ENCODE results near the gene CLASRP. TPM values are rescaled to one million over a fixed set of nuclear protein-coding genes. Genes with fewer than 3 reads are reported as not detected.

The CLASRP gene
- polyA plus RNA-seq, 6 donors from 2014 or later: 6.5 to 30.2 (median 9.7) TPM

DNA sequence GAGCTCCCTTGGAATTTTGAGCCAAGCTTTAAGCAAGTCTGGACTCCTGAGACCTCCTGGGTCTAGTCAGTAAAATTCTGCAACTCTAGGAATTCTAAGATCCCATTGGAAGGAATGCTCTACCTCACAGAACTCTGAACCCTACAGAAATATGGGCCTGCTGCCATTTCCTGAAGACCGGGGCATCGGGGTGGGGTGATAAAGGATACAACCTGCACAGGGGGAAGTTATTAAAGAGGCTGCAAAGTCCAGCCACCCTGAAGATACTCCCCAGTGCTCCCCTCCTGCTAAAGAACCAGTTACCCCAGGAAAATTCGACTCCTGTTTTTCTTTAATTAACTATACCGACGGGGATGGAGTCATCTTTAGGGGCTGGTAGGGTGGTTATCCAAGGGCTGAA lies 51.8 kb downstream of the CLASRP start:
- Mint-ChIP-seq H3K27me3 (no peaks in the 10 kb centered on the region), H3K4me1 (peaks cover 45 to 69% (median 46%) of the 10 kb centered on the region in 3 donors), H3K36me3 (peaks cover 0 to 7% of the 10 kb centered on the region in 2 donors), H3K4me3 (peak overlapping the region in 2 of 8 donors; percentile 97 to 99), H3K27ac (peak overlapping the region in 2 of 6 donors; percentile 24 to 41), H3K9me3 (peaks cover 0 to 2% (median 0%) of the 10 kb centered on the region in 7 donors)
- ATAC-seq (ENCODE audit: low read depth in 2 of 2): no peak
- no peak for DNase-seq

DNA sequence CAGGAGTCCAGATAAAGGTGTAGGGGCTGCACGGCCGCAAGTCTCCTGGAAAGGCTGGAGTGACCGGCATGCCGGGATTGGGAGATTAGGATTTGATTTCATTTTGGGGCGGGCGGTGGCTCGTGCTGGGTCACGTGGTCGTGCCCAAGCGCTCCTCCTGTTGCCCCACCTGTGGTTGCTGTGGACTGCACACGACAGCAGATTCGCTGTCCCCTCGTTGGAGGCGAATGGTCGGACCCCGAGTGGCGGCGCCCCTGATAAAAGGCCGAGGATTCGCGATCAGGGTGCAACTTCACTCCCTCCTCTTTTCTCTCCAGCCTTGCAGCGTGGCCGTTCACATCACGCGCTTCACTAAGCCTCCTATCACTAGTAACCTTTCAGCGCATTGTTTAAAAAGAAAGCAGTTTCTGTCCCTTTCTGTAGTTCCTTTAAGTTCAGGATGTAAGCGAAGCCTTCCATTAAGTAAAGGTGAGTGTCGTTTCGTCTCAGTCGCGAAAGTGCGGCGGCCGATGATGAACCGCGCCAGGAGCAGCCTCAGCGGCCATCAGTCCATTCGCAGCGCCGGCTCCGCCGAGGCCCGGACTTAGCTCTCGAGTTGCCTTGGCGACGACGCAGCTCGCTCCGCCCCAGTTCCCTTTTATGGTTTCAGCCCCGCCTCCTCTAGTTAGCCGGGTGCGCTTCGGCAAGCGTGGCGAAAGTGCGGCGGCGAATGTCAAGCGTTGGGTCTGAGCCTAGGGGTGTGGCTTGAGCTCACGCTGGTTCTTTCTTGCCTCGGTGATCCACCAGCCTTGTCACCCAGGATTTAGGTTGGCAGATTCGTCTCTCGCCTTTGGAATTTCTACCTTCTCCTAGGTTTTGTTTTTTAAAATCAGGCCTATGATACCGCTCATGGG lies 52.4 kb downstream of the CLASRP start:
- Mint-ChIP-seq H3K36me3 (peaks cover 0 to 7% of the 10 kb centered on the region in 2 donors), H3K27ac (peak overlapping the region; percentile 98 to 99 (median 98)), H3K4me1 (peaks cover 51 to 74% (median 53%) of the 10 kb centered on the region in 3 donors), H3K9me3 (peaks cover 0 to 2% (median 0%) of the 10 kb centered on the region in 7 donors), H3K27me3 (no peaks in the 10 kb centered on the region), H3K4me3 (peak overlapping the region; percentile 95 to 99 (median 98))
- DNase-seq: peak; percentile 97
- ATAC-seq (ENCODE audit: low read depth in 2 of 2): peak; percentile 76 to 78

DNA sequence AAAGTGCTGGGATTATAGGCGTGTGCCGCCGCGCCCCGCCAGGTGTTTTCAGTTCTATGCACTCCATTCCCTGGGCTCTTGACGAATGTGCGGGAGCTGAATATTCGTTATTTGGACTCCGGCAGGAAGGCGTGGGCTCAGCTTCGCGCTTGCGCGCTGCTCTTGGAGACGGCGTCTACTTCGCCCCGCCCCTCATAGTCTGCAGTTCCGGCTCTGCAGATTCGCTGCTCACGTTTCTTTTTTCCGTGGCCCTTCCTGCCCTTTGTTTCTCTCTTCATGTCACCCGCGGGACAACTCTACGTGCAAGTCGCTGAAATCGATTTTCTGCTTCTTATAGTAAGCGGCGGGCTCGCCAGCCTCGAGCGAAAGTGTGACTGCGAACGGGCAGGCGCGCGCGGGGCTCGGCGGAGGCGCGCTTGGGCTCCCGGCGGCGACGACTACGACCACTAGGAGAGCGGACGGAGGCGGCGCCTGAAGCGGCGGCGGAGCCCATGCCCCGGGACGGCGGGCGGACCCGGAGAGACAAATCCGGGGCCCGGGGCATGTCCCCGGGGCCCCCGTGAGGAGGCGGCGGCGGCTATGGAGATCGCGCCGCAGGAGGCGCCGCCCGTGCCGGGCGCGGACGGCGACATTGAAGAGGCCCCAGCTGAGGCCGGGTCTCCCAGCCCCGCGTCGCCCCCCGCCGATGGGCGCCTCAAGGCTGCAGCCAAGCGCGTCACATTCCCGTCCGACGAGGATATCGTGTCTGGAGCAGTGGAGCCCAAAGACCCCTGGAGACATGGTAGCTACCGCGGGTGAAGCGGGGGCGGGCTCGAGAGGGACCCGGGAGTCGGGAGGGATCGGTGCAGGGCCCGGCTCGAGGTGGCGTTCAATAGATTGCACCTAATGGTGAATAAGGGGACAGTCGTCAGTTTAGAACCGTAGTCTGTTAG lies 54.2 kb downstream of the CLASRP start, which contains the start of gene PPP1R37:
Gene PPP1R37, plus strand, starts transcription at position 433 of the 932 bp plus-strand sequence. Its CDS starts 147 bp downstream, at position 580.
- peak; percentile 68 to 72 for ATAC-seq (ENCODE audit: low read depth in 2 of 2)
- peak within 1 kb of the TSS; percentile 95 to 99 (median 98) for H3K4me3 Mint-ChIP-seq
- H3K27ac Mint-ChIP-seq: peak within 1 kb of the TSS; percentile 98 to 99 (median 98)
- DNase-seq: peak; percentile 90
- peaks cover 56 to 73% (median 62%) of the 10 kb centered on the region in 3 donors for H3K4me1 Mint-ChIP-seq
- peaks cover 0 to 4% of the 10 kb centered on the region in 2 donors for H3K36me3 Mint-ChIP-seq
- peaks cover 0 to 2% (median 0%) of the 10 kb centered on the region in 7 donors for H3K9me3 Mint-ChIP-seq
- H3K27me3 Mint-ChIP-seq: no peaks in the 10 kb centered on the region

DNA sequence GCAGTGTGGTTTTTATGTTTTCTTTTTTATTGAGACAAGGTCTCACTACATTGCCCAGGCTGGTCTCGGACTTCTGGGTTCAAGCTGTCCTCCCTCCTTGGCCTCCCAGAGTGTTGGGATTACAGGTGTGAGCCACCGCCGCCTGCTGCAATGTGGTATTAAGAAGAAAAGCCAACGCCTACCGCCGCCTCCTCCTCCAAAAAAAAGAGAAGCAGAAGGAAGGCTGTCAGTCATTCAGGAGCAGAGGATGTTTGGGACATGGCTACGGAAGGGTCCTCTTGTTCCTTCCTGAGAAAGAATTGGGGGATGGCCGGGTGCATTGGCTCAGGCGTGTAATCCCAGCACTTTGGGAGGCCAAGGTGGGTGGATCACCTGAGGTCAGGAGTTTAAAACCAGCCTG lies 55.3 kb downstream of the CLASRP start:
- Mint-ChIP-seq H3K36me3 (peaks cover 0 to 4% of the 10 kb centered on the region in 2 donors), H3K4me3 (peak overlapping the region; percentile 95 to 99 (median 98)), H3K4me1 (peaks cover 60 to 77% (median 73%) of the 10 kb centered on the region in 3 donors), H3K27ac (peak overlapping the region in 5 of 6 donors; percentile 14 to 98 (median 82)), H3K9me3 (peaks cover 0 to 2% (median 0%) of the 10 kb centered on the region in 7 donors), H3K27me3 (no peaks in the 10 kb centered on the region)
- DNase-seq (no peak), ATAC-seq (ENCODE audit: low read depth in 2 of 2) (no peak)

DNA sequence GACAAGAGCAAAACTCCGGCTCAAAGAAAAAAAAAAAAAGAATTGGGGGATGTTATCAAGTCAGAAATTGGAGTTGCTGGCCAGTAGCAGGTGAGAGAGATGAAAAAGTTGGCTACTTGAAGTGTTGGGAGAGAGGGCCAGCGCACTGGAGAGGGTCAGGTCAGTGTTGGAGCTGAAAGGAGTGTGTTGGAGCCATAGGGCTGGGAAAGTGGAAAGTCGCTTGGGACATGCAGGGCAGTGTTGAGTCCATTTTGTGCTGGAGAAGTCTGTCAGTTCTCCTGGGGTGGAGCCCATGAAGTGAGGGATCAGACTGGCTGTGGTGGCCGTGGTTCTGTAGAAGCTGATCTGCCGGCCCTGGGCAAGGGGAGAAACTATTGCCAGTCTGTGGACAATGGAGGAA lies 55.9 kb downstream of the CLASRP start:
- Mint-ChIP-seq H3K27ac (peak overlapping the region in 4 of 6 donors; percentile 9 to 85 (median 23)), H3K4me3 (peak overlapping the region; percentile 85 to 99 (median 98)), H3K36me3 (peaks cover 0 to 4% of the 10 kb centered on the region in 2 donors), H3K27me3 (no peaks in the 10 kb centered on the region), H3K9me3 (peaks cover 0 to 2% (median 0%) of the 10 kb centered on the region in 7 donors), H3K4me1 (peaks cover 65 to 79% (median 78%) of the 10 kb centered on the region in 3 donors)
- ATAC-seq (ENCODE audit: low read depth in 2 of 2) (no peak), DNase-seq (no peak)

DNA sequence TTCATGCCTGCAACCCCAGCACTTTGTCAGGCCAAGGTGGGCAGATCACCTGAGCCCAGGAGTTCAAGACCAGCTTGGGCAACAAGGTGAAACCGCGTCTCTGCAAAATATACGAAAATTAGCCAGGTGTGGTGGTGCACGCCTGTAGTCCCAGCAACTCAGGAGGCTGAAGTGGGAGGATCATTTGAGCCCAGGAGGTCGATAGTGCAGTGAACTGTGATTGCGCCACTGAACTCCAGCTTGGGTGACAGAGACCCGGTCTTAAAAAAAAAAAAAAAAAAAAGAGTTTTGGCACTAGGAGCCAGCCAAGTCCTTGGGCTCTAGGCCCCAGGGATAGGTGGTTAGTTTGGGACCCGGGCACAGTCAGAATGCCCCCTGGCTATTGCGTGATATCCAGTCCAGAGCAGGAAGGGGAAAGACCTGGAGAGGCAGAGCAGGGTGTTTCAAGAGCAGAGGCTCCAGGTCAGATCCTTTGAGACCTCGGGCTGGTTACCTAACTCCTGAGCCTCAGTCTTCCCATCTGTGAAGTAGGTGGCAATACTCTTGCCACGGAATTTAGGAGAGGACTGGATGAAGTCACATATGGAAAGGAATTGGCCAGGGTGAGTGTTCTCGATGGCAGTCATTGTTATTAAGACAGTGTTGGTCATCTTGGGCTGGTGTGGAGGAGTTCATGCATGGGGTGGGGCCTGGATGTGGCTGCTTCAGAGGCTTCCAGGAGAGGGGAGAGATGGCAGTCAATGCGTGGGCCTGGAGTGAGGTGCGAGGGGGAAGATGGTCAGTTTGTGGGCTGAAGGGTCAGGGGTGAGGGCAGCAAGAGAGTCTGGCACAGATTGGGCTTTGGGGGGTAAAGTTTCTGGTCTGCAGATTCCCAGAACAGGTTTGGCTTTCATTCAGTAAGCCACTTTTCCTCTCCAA lies 56.9 kb downstream of the CLASRP start:
- Mint-ChIP-seq H3K27me3 (no peaks in the 10 kb centered on the region), H3K4me1 (peaks cover 68 to 84% (median 79%) of the 10 kb centered on the region in 3 donors), H3K36me3 (peaks cover 0 to 4% of the 10 kb centered on the region in 2 donors), H3K27ac (peak overlapping the region in 2 of 6 donors; percentile 42 to 79), H3K4me3 (peak overlapping the region in 5 of 8 donors; percentile 14 to 82 (median 74)), H3K9me3 (peaks cover 0 to 2% (median 0%) of the 10 kb centered on the region in 7 donors)
- no peak for DNase-seq
- no peak for ATAC-seq (ENCODE audit: low read depth in 2 of 2)

DNA sequence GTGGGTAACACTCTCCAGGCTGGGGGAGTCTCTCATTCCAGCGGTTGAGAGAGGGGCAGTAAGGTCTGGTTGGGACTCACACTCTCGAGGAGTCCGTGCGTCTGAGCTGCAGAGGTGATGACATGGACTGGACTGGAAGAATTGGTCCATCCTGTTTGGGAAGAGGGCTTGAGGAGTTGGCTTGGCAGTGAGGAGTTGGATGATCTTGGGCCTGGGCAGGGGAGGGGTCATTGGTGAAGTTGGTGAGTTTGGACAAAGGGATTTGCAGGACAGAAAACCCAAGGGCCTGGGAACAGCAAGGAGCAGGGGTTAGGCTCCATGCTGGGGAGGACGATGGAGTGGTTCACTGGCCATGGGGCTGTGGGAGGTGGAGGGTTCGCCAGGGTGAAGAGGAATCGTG lies 57.9 kb downstream of the CLASRP start:
- no peaks in the 10 kb centered on the region for H3K9me3 Mint-ChIP-seq
- H3K4me1 Mint-ChIP-seq: peaks cover 68 to 87% (median 76%) of the 10 kb centered on the region in 3 donors
- peak overlapping the region in 3 of 6 donors; percentile 12 to 79 (median 68) for H3K27ac Mint-ChIP-seq
- no peak for ATAC-seq (ENCODE audit: low read depth in 2 of 2)
- DNase-seq: no peak
- H3K4me3 Mint-ChIP-seq: peak overlapping the region in 5 of 8 donors; percentile 7 to 80 (median 42)
- no peaks in the 10 kb centered on the region for H3K36me3 Mint-ChIP-seq
- H3K27me3 Mint-ChIP-seq: no peaks in the 10 kb centered on the region

DNA sequence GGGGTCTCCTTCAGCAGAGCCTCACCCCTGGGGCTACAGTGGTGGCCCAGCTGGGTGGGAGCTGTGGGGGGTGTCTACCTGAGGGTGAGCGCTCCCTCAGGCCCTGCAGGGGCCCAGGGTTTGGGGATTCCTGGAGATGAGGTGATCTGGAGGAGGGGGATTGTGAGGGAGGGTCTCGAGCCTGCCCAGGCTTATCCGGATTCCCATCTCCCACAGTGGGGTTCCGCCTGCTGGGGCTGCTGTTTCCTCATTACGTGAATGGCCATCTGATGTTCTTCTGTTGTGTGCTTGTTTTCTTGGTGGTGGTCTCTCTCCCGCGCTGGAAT lies 58.6 kb downstream of the CLASRP start:
- H3K27me3 Mint-ChIP-seq: no peaks in the 10 kb centered on the region
- H3K4me1 Mint-ChIP-seq: peaks cover 63 to 84% (median 74%) of the 10 kb centered on the region in 3 donors
- no peaks in the 10 kb centered on the region for H3K9me3 Mint-ChIP-seq
- no peak for ATAC-seq (ENCODE audit: low read depth in 2 of 2)
- H3K4me3 Mint-ChIP-seq: peak overlapping the region in 1 of 8 donors; percentile 80
- no peak for DNase-seq
- H3K36me3 Mint-ChIP-seq: no peaks in the 10 kb centered on the region
- peak overlapping the region in 2 of 6 donors; percentile 67 to 79 for H3K27ac Mint-ChIP-seq

DNA sequence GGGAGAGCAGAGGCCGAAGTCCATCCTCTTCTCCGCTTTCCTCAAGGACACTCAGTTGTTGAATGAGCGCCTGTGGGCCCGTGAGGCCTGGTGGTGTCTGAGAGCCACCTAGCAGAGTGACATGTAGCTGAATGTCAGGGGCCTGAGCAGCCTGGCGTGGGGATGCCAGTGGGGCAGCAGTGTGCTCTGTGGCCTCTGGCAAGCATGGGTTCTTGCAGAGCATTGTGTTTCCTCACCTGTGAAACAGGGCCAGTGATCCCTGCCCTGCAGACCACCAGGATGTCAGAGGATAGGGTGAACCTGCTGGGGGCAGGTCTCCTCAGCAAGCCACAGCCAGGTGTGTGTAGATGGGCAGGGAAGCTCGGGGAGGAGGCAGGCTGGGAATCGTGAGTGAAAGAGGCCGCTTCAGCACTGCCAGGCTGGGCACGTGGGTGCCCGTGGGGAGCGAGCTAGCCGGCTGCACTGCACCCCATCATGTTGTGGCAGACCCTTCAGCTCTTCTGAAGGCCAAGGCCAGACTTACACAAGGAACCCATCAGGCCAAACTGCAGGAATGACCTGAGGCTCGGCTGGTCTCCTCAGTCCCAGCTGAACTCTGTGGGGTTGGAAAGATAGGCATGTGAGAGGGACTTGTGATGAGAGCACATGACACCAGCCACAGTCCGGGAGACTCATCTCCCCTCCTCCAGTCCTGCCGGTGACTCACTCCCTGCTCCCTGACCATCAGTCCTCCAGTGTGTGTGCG lies 59.1 kb downstream of the CLASRP start:
- no peaks in the 10 kb centered on the region for H3K9me3 Mint-ChIP-seq
- peak overlapping the region in 4 of 6 donors; percentile 10 to 79 (median 49) for H3K27ac Mint-ChIP-seq
- H3K36me3 Mint-ChIP-seq: no peaks in the 10 kb centered on the region
- no peak overlapping the region for H3K4me3 Mint-ChIP-seq
- DNase-seq (no peak), ATAC-seq (ENCODE audit: low read depth in 2 of 2) (no peak)
- peaks cover 62 to 86% (median 74%) of the 10 kb centered on the region in 3 donors for H3K4me1 Mint-ChIP-seq
- H3K27me3 Mint-ChIP-seq: no peaks in the 10 kb centered on the region

DNA sequence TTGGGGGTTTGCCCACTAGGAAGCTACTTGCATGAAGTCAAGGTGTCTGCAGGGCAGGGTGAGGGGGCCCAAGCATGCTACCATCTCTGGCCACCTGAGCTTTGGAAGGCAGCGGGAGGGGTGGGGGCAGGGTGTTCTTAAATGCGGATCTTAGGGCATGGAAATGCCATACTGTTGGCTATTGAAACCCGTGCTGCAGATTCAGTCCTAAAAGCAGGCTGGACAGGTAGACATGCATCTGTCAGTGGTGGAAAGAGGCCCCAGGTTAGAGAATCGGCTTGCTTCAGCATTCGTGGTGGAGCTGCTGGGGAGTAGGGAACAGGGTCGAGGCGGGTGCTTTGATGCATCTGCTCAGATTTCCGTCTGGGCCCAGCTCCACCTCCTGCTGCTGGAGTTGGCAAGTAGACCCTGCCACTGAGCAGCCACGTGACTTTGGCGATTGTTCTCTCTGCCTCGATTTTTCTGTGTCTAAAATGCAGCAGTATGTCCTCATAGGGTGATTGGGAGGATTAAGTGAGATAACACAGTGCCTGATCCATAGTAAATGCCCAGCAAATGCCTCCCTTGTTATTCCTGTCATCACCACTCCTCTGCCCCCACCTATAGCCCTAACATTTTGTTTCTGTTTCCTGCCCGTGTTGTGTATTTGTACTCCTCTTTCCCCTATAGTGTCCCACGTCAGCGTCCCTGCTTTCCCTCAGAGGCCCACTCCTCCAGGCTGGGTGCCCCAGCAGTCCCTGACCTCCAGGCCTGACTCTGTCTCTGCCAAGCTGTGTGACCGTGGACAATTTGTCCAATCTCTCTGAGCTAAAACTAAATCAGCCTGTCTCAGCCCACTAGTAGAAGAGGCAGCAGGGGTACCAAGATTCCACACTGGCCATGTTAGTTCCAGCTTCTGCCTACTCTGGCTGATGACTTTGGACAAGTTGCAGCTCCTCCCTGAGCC lies 59.9 kb downstream of the CLASRP start:
- DNase-seq: no peak
- Mint-ChIP-seq H3K36me3 (no peaks in the 10 kb centered on the region), H3K4me3 (peak overlapping the region in 2 of 8 donors; percentile 25 to 49), H3K27me3 (no peaks in the 10 kb centered on the region), H3K27ac (peak overlapping the region in 2 of 6 donors; percentile 10 to 96), H3K4me1 (peaks cover 65 to 88% (median 78%) of the 10 kb centered on the region in 3 donors), H3K9me3 (no peaks in the 10 kb centered on the region)
- no peak for ATAC-seq (ENCODE audit: low read depth in 2 of 2)

Data from naive B cell (primary cell).